DND-41 (cell line): ENCODE data around the gene FEZF1.

Experiments used
- ATAC-seq: fragments of 200-7000 bp; cut with Tn5 transposase; 3 replicates; pipeline ENCODE4 v1.9.1; 2021; ENCODE audit warnings: low read depth; ENCODE audit not compliant: insufficient read depth
- DNase-seq: peaks from one replicate; pipeline ENCODE4 v3.0.0-alpha.2; 2020
- H2AFZ ChIP-seq: 2 replicates; pipeline ENCODE4 v1.6.0; 2012; ENCODE audit warnings: low read depth, low read length
- H3K27ac ChIP-seq: 2 replicates; pipeline ENCODE4 v1.5.1; 2012; ENCODE audit warnings: low read length, inconsistent platforms
- H3K27me3 ChIP-seq: fragments of 200-600 bp; sonication (generic); 2 replicates; pipeline ENCODE4 v1.6.0; 2012; ENCODE audit warnings: low read length, mild to moderate bottlenecking, inconsistent platforms; ENCODE audit not compliant: insufficient read depth, poor library complexity
- H3K36me3 ChIP-seq: 2 replicates; pipeline ENCODE4 v1.5.1; 2012; ENCODE audit warnings: low read length, inconsistent platforms; ENCODE audit not compliant: insufficient read depth
- H3K4me1 ChIP-seq: 2 replicates; pipeline ENCODE4 v1.5.1; 2012; ENCODE audit warnings: mild to moderate bottlenecking, low read length; ENCODE audit not compliant: insufficient read depth
- H3K4me2 ChIP-seq: 2 replicates; pipeline ENCODE4 v1.6.0; 2012; ENCODE audit warnings: mild to moderate bottlenecking, moderate library complexity, low read length, inconsistent platforms; ENCODE audit not compliant: insufficient read depth
- H3K4me3 ChIP-seq, 2 experiments: fragments of 200-600 bp in 1 of 2; shearing (Covaris generic) in 1 of 2; 2 replicates each; pipeline ENCODE4 v1.5.1; 2012 to 2016; ENCODE audit warnings: inconsistent platforms in 2 of 2, low read length in 2 of 2, mild to moderate bottlenecking in 2 of 2, low read depth in 1 of 2, moderate library complexity in 1 of 2
- H3K79me2 ChIP-seq: 2 replicates; pipeline ENCODE4 v1.6.0; 2012; ENCODE audit warnings: low read length, inconsistent platforms; ENCODE audit not compliant: insufficient read depth
- H3K9ac ChIP-seq: 2 replicates; pipeline ENCODE4 v1.6.0; 2012; ENCODE audit warnings: low read depth, mild to moderate bottlenecking, inconsistent platforms, low read length, moderate library complexity
- H3K9me3 ChIP-seq: 2 replicates; pipeline ENCODE4 v1.5.1; 2012; ENCODE audit warnings: low read length, moderate library complexity, mild to moderate bottlenecking, inconsistent platforms; ENCODE audit not compliant: insufficient read depth, severe bottlenecking
- H4K20me1 ChIP-seq: 2 replicates; pipeline ENCODE4 v1.6.0; 2012; ENCODE audit warnings: low read length; ENCODE audit not compliant: insufficient read depth
- CTCF ChIP-seq: IDR thresholded peaks from 2 replicates; pipeline ENCODE4 v1.5.1; 2012; ENCODE audit warnings: borderline replicate concordance, low read length, moderate library complexity, mild to moderate bottlenecking; ENCODE audit not compliant: poor library complexity, severe bottlenecking; ENCODE audit errors: extremely low read depth
- EZH2 ChIP-seq: IDR thresholded peaks from 3 replicates; pipeline ENCODE4 v1.6.1; 2012; ENCODE audit warnings: borderline replicate concordance, low read depth, mild to moderate bottlenecking, moderate library complexity, low read length, inconsistent platforms; ENCODE audit not compliant: severe bottlenecking

FEZF1 gene

GRCh38 chr7:122304319-122304975, at the start of gene FEZF1:
TSS of gene FEZF1 (minus strand) at chr7:122304750. CDS start at chr7:122304437, 313 bp downstream.
- no peaks in the 10 kb centered on the region for H3K27me3 ChIP-seq
- no peak within 1 kb of the TSS for H3K9ac ChIP-seq
- no peak for DNase-seq
- H4K20me1 ChIP-seq, result no peaks in the 10 kb centered on the region
- H3K4me2 ChIP-seq, result no peak within 1 kb of the TSS
- no peaks in the 10 kb centered on the region for H3K79me2 ChIP-seq
- no peak for TF ChIP-seq CTCF
- no peak for TF ChIP-seq EZH2
- H3K4me3 ChIP-seq, result no peak within 1 kb of the TSS
- peaks cover 12% of the 10 kb centered on the region for H3K9me3 ChIP-seq
- H3K36me3 ChIP-seq, result no peaks in the 10 kb centered on the region
- ATAC-seq, result no peak
- no peak within 1 kb of the TSS for H3K27ac ChIP-seq
- no peaks in the 10 kb centered on the region for H3K4me1 ChIP-seq
- no peak within 1 kb of the TSS for H2AFZ ChIP-seq

GRCh38 chr7:122352454-122352853, 47.9 kb upstream of the FEZF1 start:
- TF ChIP-seq EZH2 (no peak), CTCF (no peak)
- H3K9ac ChIP-seq, result no peak overlapping the region
- no peak overlapping the region for H3K27ac ChIP-seq
- no peaks in the 10 kb centered on the region for H3K27me3 ChIP-seq
- H3K9me3 ChIP-seq, result no peaks in the 10 kb centered on the region
- no peak overlapping the region for H3K4me3 ChIP-seq
- no peak overlapping the region for H3K4me2 ChIP-seq
- H4K20me1 ChIP-seq, result no peaks in the 10 kb centered on the region
- H3K36me3 ChIP-seq, result no peaks in the 10 kb centered on the region
- no peak for ATAC-seq
- no peak for DNase-seq
- H2AFZ ChIP-seq, result no peak overlapping the region
- no peaks in the 10 kb centered on the region for H3K79me2 ChIP-seq
- H3K4me1 ChIP-seq, result no peaks in the 10 kb centered on the region

- H3K4me1 ChIP-seq, result no peaks in the 10 kb centered on the region
- H3K4me3 ChIP-seq, result no peak overlapping the region
- TF ChIP-seq EZH2 (no peak), CTCF (no peak)
Observed at GRCh38 chr7:122350701-122351100, 46.2 kb upstream of the FEZF1 start.

More at GRCh38 chr7:122350701-122351100, 46.2 kb upstream of the FEZF1 start:
- Histone ChIP-seq H4K20me1 (no peaks in the 10 kb centered on the region), H3K36me3 (no peaks in the 10 kb centered on the region), H3K27me3 (no peaks in the 10 kb centered on the region), H3K9me3 (no peaks in the 10 kb centered on the region), H2AFZ (no peak overlapping the region), H3K79me2 (no peaks in the 10 kb centered on the region), H3K9ac (no peak overlapping the region), H3K27ac (no peak overlapping the region), H3K4me2 (no peak overlapping the region)
- ATAC-seq (no peak), DNase-seq (no peak)
